HEK293T (cell line): Measurements from ENCODE around the gene PTGER4.

ENCODE experiments used
- ELF4 ChIP-seq: fragments of 450-650 bp; IDR thresholded peaks from 2 replicates; pipeline ENCODE4 v1.6.1; 2017; ENCODE audit warnings: antibody characterized with exemption
- FOXA1 ChIP-seq: fragments of 450-650 bp; IDR thresholded peaks from 2 replicates; pipeline ENCODE4 v1.6.1; 2016; ENCODE audit warnings: mild to moderate bottlenecking
- FOXM1 ChIP-seq: fragments of 450-650 bp; IDR thresholded peaks from 2 replicates; pipeline ENCODE4 v1.6.1; 2017; ENCODE audit warnings: mild to moderate bottlenecking, borderline replicate concordance
- L3MBTL2 ChIP-seq: fragments of 450-650 bp; conservative IDR thresholded peaks from 2 replicates; pipeline ENCODE4 v1.6.1; 2016; ENCODE audit warnings: mild to moderate bottlenecking
- SP1 ChIP-seq: fragments of 450-650 bp; IDR thresholded peaks from 2 replicates; pipeline ENCODE4 v1.6.1; 2017
- ZNF384 ChIP-seq: fragments of 450-650 bp; IDR thresholded peaks from 2 replicates; pipeline ENCODE4 v1.6.1; 2016

GRCh38 chr5:40667161-40667663, 12.5 kb upstream of the PTGER4 start:
- TF ChIP-seq ZNF384, result no peak
- TF ChIP-seq L3MBTL2, result no peak
- no peak for TF ChIP-seq FOXA1
- TF ChIP-seq SP1, result no peak
- no peak for TF ChIP-seq ELF4
- TF ChIP-seq FOXM1, result no peak
